Right atrium auricular region (tissue), 2 donors: ENCODE data around the gene TTC9. TPM values are rescaled to one million over a fixed set of nuclear protein-coding genes. Genes with fewer than 3 reads are reported as not detected.

Experiments
- DNase-seq: peaks from one replicate; pipeline ENCODE4 v3.0.0-alpha.2; 2019; ENCODE audit warnings: low spot score
- H3K27ac ChIP-seq, 2 donors: fragments of 200-600 bp; sonication (generic); 1 replicate in 1 of 2; 2 replicates in 1 of 2; pipeline ENCODE4 v1.5.1; 2016 to 2019
- H3K27me3 ChIP-seq, 2 donors: fragments of 200-600 bp; sonication (generic); one replicate each; pipeline versions ENCODE4 v1.5.1 to v1.6.0; 2017 to 2019
- H3K36me3 ChIP-seq: fragments of 200-600 bp; sonication (generic); one replicate; pipeline ENCODE4 v1.5.1; 2016
- H3K4me1 ChIP-seq, 2 donors: fragments of 200-600 bp; sonication (generic); one replicate each; pipeline versions ENCODE4 v1.5.1 to v1.6.0; 2017 to 2019
- H3K4me3 ChIP-seq, 2 donors: fragments of 200-600 bp; sonication (generic); 1 replicate in 1 of 2; 2 replicates in 1 of 2; pipeline ENCODE4 v1.5.1; 2017 to 2019; ENCODE audit warnings: mild to moderate bottlenecking in 1 of 2, moderate library complexity in 1 of 2
- H3K9me3 ChIP-seq, 2 donors: fragments of 200-600 bp; sonication (generic); one replicate each; pipeline ENCODE4 v1.5.1; 2019
- CTCF ChIP-seq, 2 donors: fragments of 200-600 bp; sonication (generic); IDR thresholded peaks; one replicate each; pipeline ENCODE4 v1.5.1; 2019; ENCODE audit warnings: antibody characterized with exemption in 2 of 2
- total RNA-seq, 2 donors: library from RNA; depleted of rRNA; stranded (reverse); fragments of >200 nt; gene quantifications; one replicate each; pipeline ENCODE4 v1.1.0, GENCODE V29; 2016

TTC9 gene
- total RNA-seq, 2 donors from 2014 or later = 2.2 to 5.3 TPM

DNA sequence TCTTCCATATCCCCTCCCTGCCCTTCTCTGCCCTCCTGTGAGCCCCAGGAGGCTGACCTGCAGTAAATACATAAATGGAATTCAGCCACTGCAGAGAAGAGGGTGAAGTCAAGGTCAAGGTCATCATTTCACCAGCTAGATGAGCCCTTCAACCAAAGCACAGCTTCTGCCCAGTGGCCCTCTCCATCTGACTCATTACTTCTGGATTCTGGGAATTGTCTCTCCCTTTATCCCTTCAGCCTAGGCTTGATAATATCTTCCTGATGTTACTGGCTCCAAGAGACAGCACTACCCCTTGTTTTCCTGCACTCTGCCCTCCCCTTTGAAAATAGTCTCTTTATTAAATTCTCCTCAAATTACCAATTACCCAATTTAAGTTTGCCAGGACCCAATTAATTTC lies 64.5 kb downstream of the TTC9 start:
- no peak for TF ChIP-seq CTCF (IDR thresholded peaks at IDR 0.05)
- Histone ChIP-seq H3K27ac (no peak overlapping the region), H3K27me3 (no peaks in the 10 kb centered on the region), H3K36me3 (no peaks in the 10 kb centered on the region), H3K4me3 (no peak overlapping the region), H3K4me1 (no peaks in the 10 kb centered on the region), H3K9me3 (no peaks in the 10 kb centered on the region)
- no peak for DNase-seq

GRCh38 chr14:70707138-70708038 lies 65.7 kb downstream of the TTC9 start:
- Histone ChIP-seq H3K27me3 (no peaks in the 10 kb centered on the region), H3K4me1 (no peaks in the 10 kb centered on the region), H3K27ac (no peak overlapping the region), H3K9me3 (no peaks in the 10 kb centered on the region), H3K4me3 (no peak overlapping the region), H3K36me3 (no peaks in the 10 kb centered on the region)
- DNase-seq = no peak
- no peak for TF ChIP-seq CTCF (IDR thresholded peaks at IDR 0.05)

- DNase-seq = no peak
- no peak overlapping the region for H3K27ac ChIP-seq
- peaks cover 0 to 3% of the 10 kb centered on the region in 2 donors for H3K4me1 ChIP-seq
- no peaks in the 10 kb centered on the region for H3K36me3 ChIP-seq
- no peak overlapping the region for H3K4me3 ChIP-seq
- H3K27me3 ChIP-seq = no peaks in the 10 kb centered on the region
- TF ChIP-seq CTCF (IDR thresholded peaks at IDR 0.05) = no peak
- no peaks in the 10 kb centered on the region for H3K9me3 ChIP-seq
Observed at GRCh38 chr14:70708717-70709570, 67.2 kb downstream of the TTC9 start.

GRCh38 chr14:70709726-70710382 lies 68.1 kb downstream of the TTC9 start:
- no peaks in the 10 kb centered on the region for H3K36me3 ChIP-seq
- no peak overlapping the region for H3K4me3 ChIP-seq
- H3K27me3 ChIP-seq = no peaks in the 10 kb centered on the region
- no peak for TF ChIP-seq CTCF (IDR thresholded peaks at IDR 0.05)
- H3K9me3 ChIP-seq = no peaks in the 10 kb centered on the region
- DNase-seq = no peak
- H3K27ac ChIP-seq = no peak overlapping the region
- H3K4me1 ChIP-seq = peaks cover 0 to 3% of the 10 kb centered on the region in 2 donors

DNA sequence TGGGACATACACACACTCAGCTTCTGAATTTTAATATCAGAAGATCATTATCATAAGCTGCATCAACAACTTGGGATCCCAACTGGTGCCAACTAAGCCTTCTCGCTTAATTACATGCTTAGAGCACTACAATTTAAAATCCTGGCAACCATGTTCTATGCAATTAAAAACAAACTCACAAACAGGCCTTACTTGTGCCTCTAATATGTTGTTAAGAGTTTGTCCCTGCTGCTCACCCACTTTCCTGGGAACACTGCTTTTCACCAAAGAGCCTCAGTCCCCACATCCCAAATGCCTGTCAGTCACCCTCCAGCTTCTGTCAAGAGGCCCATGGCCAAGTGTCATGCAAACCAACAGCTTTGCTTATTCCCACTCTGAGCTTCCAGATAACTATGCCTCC lies 69.7 kb downstream of the TTC9 start:
- no peak for TF ChIP-seq CTCF (IDR thresholded peaks at IDR 0.05)
- no peak for DNase-seq
- no peak overlapping the region for H3K4me3 ChIP-seq

More for the DNA sequence above, 69.7 kb downstream of the TTC9 start:
- Histone ChIP-seq H3K36me3 (no peaks in the 10 kb centered on the region), H3K27ac (no peak overlapping the region), H3K4me1 (peaks cover 0 to 4% of the 10 kb centered on the region in 2 donors), H3K9me3 (no peaks in the 10 kb centered on the region), H3K27me3 (no peaks in the 10 kb centered on the region)
